Activated naive CD4-positive, alpha-beta T cell treated with anti-CD3 and anti-CD28 coated beads, Interleukin-2, amount 10 ng/mL, durations not matched to agents 7 days and 5 days (primary cell): ENCODE measurements around the gene RARRES1.

Experiments
- CTCF ChIA-PET: fragments of 350-600 bp; sonication (Branson Sonifier 250); formaldehyde crosslinking; loops from one replicate; lab custom pipeline; 2021; ENCODE audit warnings: antibody characterized with exemption; lab: Charles Lee
- DNase-seq: peaks from one replicate; pipeline ENCODE4 v3.0.0-alpha.2; 2020
- H3K27ac Mint-ChIP-seq: one replicate; pipeline ENCODE4 v1.8.0; 2021; ENCODE audit warnings: mild to moderate bottlenecking, moderate library complexity, mixed read lengths
- H3K27me3 Mint-ChIP-seq: one replicate; pipeline ENCODE4 v1.8.0; 2021; ENCODE audit warnings: mild to moderate bottlenecking, mixed read lengths
- H3K36me3 Mint-ChIP-seq: one replicate; pipeline ENCODE4 v1.8.0; 2021; ENCODE audit warnings: mixed read lengths
- H3K4me1 Mint-ChIP-seq: one replicate; pipeline ENCODE4 v1.8.0; 2021; ENCODE audit warnings: mixed read lengths
- H3K4me3 Mint-ChIP-seq: one replicate; pipeline ENCODE4 v1.8.0; 2021; ENCODE audit warnings: mild to moderate bottlenecking, moderate library complexity, mixed read lengths
- H3K9me3 Mint-ChIP-seq: one replicate; pipeline ENCODE4 v1.8.0; 2021; ENCODE audit warnings: mixed read lengths

RARRES1 gene

GRCh38 chr3:158749526-158749925 lies 17.3 kb upstream of the RARRES1 start:
- CTCF ChIA-PET, result no interaction called here
- H3K9me3 Mint-ChIP-seq, result no peaks in the 10 kb centered on the region
- H3K4me1 Mint-ChIP-seq, result no peaks in the 10 kb centered on the region
- no peaks in the 10 kb centered on the region for H3K27me3 Mint-ChIP-seq
- no peak overlapping the region for H3K4me3 Mint-ChIP-seq
- H3K36me3 Mint-ChIP-seq, result no peaks in the 10 kb centered on the region
- no peak for DNase-seq
- no peak overlapping the region for H3K27ac Mint-ChIP-seq

DNA sequence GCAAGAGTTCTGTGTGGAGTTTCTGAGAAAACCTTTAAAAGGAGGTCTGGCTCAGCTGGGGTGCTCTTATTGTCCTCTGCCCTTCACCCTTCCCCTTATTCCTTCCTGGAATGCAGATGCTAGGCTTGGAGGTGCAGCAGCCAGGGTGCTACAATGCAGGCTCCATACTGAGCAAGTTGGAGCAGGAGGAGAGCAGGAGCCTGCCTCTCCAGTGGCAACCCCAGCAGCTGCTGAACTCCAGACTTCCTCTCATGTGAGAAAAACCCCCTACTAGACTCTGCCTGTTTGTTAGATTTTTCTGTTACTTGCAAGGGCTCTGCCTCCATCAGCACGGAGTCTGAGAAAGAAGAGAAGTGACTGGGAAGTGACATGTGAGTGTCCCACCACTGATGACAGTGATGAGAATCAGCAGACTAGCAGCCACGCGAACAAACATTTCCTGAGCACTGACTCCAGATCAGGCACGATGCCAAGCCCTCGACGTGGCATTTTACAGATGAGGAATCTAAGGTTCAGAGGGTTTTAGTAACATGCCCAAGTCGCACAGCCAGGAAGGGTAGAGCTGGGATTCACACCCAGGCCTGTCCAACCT lies 16.1 kb upstream of the RARRES1 start:
- DNase-seq, result no peak
- Mint-ChIP-seq H3K4me3 (no peak overlapping the region), H3K27me3 (no peaks in the 10 kb centered on the region), H3K36me3 (no peaks in the 10 kb centered on the region), H3K4me1 (no peaks in the 10 kb centered on the region), H3K9me3 (no peaks in the 10 kb centered on the region), H3K27ac (no peak overlapping the region)
- CTCF ChIA-PET, result interaction anchor here (1.9 kb wide), 1 partner anchor 21 kb away, joined by 5 read pairs; no protein-coding TSS in a partner anchor

DNA sequence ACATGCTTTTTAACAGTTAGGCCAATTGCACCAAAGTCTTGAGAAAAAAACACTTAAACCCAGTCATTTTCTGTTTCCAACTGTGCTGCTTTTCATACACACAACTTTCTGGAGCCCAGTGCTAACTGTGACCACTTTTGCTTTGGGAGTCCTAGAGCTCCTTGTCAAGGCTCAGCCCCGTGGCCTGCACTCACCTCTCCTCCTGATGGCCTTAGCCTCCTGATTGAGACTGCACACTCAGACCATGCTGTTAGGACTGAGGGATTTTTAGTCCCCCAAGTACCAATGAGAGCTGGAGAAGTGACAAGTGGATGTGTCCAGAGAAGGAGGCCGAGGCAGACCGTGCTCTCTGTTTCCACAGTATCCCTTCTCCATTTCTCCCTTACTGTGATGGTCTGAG lies 15.2 kb upstream of the RARRES1 start:
- Mint-ChIP-seq H3K4me1 (peaks cover 7% of the 10 kb centered on the region), H3K27ac (no peak overlapping the region), H3K4me3 (no peak overlapping the region), H3K27me3 (no peaks in the 10 kb centered on the region), H3K36me3 (no peaks in the 10 kb centered on the region), H3K9me3 (no peaks in the 10 kb centered on the region)
- no peak for DNase-seq
- CTCF ChIA-PET, result interaction anchor here (1.9 kb wide), 1 partner anchor 20 kb away, joined by 5 read pairs; no protein-coding TSS in a partner anchor

DNA sequence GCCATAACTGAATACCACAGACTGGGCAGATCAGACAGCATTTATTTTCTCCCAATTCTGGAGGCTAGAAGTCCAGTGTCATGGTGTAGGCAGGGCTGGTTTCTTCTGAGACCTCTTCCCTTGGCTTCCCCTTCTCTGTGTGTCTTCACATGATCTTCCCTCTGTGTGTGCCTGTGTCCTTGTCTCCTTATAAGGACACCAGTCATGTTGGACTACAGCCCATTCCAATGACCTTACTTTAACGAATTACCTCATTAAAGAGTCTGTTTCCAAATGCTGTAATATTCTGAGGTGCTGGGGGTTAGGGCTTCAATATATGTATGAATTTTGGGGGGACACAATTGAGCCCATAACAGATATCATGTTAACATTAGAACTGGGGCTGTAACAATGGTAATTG lies 13.3 kb upstream of the RARRES1 start:
- Mint-ChIP-seq H3K27ac (no peak overlapping the region), H3K9me3 (no peaks in the 10 kb centered on the region), H3K4me1 (peaks cover 14% of the 10 kb centered on the region), H3K27me3 (no peaks in the 10 kb centered on the region), H3K36me3 (no peaks in the 10 kb centered on the region), H3K4me3 (no peak overlapping the region)
- no peak for DNase-seq
- CTCF ChIA-PET, result interaction anchor here (2.5 kb wide), 1 partner anchor 18 kb away, joined by 7 read pairs; no protein-coding TSS in a partner anchor

DNA sequence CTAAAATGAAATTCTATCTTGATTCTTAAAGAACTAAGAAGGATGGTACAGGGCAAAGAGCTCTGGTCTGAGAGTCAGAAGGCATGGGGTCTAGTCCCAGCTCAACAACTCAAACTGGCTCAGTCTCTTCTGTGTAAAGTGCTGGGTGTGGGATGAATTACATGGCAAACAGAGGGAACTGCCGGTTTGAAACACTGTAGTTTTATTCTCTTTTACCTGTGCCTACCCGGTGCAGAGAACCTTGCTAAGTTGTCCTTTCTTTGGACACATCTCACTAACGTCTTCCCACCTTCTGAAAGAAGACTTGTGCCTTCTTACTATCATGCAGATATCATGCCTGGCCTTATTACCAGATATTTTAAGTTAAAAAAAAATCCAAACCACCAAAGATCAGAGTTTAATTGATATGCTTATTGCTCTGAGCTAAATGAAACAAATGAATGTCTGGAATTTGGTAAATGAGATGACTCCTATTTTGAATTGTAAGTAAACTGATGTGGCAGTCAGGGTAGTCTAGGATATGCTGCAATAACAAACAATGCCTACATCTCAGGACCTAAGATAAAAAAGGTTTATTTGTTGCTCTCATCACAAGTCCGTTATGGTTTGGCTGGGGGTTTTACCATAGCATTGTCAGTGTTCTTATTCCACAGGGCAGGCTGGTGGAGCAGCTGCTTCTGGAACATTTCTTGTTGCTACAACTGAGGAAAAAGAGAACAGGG lies 12.5 kb upstream of the RARRES1 start:
- CTCF ChIA-PET, result interaction anchor here (2.5 kb wide), 1 partner anchor 17 kb away, joined by 7 read pairs; no protein-coding TSS in a partner anchor
- Mint-ChIP-seq H3K36me3 (no peaks in the 10 kb centered on the region), H3K27me3 (no peaks in the 10 kb centered on the region), H3K4me1 (peaks cover 14% of the 10 kb centered on the region), H3K9me3 (no peaks in the 10 kb centered on the region), H3K27ac (no peak overlapping the region), H3K4me3 (no peak overlapping the region)
- no peak for DNase-seq

DNA sequence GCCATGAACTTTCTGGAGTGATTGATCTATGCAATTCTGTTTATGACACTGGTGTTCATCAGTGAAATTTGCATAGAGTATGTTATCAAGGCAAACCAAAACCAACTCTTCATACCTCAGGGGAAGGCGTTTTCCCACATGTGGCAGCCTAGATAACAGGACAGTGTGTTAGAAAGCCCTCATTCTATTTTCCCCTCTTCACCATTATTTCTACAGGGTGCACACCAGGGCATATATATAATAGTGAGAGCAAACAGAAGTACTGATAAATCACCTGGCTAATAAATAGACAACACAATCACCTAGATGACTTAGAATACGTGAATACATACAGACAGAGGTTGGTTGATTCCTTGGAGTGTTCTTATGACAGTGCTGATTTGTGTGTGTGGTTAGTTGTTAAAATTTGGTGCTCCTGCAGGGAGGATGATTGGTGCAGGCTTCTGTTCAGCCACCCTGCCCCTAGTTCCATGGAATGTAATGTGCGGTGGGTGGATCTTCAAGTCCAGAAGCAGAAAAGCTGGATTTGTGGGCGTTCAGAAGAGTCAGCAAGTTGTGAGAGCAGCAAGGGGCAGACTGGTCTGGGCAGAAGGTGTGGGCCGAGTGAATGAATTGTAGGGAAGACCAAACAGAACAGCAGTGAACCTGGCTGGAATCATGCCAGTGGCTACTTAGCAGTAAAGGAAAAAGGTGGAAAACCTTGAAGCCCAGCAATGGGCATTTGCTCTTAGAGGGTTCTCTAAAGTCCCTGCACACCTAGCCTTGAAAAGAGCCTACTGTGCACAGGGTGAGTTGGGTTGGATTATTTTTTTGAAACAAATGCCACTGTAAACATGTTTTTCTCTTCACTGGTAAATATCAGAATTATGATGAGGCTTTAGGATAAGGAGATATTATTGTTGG lies 11.7 kb upstream of the RARRES1 start:
- Mint-ChIP-seq H3K4me3 (no peak overlapping the region), H3K9me3 (no peaks in the 10 kb centered on the region), H3K27ac (no peak overlapping the region), H3K27me3 (no peaks in the 10 kb centered on the region), H3K36me3 (no peaks in the 10 kb centered on the region), H3K4me1 (peaks cover 14% of the 10 kb centered on the region)
- CTCF ChIA-PET, result interaction anchor here (1.2 to 3.2 kb wide), 3 partner anchors 16 to 103 kb away, joined by 3 to 8 read pairs (median 7); no protein-coding TSS in a partner anchor
- no peak for DNase-seq

- H3K36me3 Mint-ChIP-seq, result no peaks in the 10 kb centered on the region
- H3K9me3 Mint-ChIP-seq, result no peaks in the 10 kb centered on the region
- H3K4me1 Mint-ChIP-seq, result peaks cover 14% of the 10 kb centered on the region
- CTCF ChIA-PET, result interaction anchor here (1.2 to 3.2 kb wide), 2 partner anchors 16 to 104 kb away, joined by 3 to 8 read pairs; no protein-coding TSS in a partner anchor
- no peaks in the 10 kb centered on the region for H3K27me3 Mint-ChIP-seq
- DNase-seq, result no peak
- H3K4me3 Mint-ChIP-seq, result no peak overlapping the region
- H3K27ac Mint-ChIP-seq, result no peak overlapping the region
These were observed 10.8 kb upstream of the RARRES1 start for GRCh38 chr3:158742871-158743663.

- no peak overlapping the region for H3K27ac Mint-ChIP-seq
- CTCF ChIA-PET, result no interaction called here
- H3K27me3 Mint-ChIP-seq, result no peaks in the 10 kb centered on the region
These were observed 7.4 kb upstream of the RARRES1 start for GRCh38 chr3:158739661-158740060.

GRCh38 chr3:158739078-158739477 lies 6.8 kb upstream of the RARRES1 start:
- Mint-ChIP-seq H3K27ac (no peak overlapping the region), H3K36me3 (no peaks in the 10 kb centered on the region), H3K9me3 (peaks cover 7% of the 10 kb centered on the region), H3K27me3 (no peaks in the 10 kb centered on the region), H3K4me1 (peaks cover 14% of the 10 kb centered on the region), H3K4me3 (no peak overlapping the region)
- no peak for DNase-seq
- CTCF ChIA-PET, result interaction anchor here (1.1 kb wide), 1 partner anchor 11 kb away, joined by 4 read pairs; no protein-coding TSS in a partner anchor

More at GRCh38 chr3:158739661-158740060, 7.4 kb upstream of the RARRES1 start:
- Mint-ChIP-seq H3K4me1 (peaks cover 14% of the 10 kb centered on the region), H3K9me3 (peaks cover 7% of the 10 kb centered on the region), H3K4me3 (no peak overlapping the region), H3K36me3 (no peaks in the 10 kb centered on the region)
- DNase-seq, result no peak

- Mint-ChIP-seq H3K27me3 (no peaks in the 10 kb centered on the region), H3K4me3 (no peak overlapping the region), H3K4me1 (peaks cover 14% of the 10 kb centered on the region), H3K27ac (no peak overlapping the region), H3K9me3 (peaks cover 7% of the 10 kb centered on the region), H3K36me3 (no peaks in the 10 kb centered on the region)
- CTCF ChIA-PET, result interaction anchor here (1.1 kb wide), 1 partner anchor 11 kb away, joined by 4 read pairs; no protein-coding TSS in a partner anchor
- no peak for DNase-seq
These were observed 6.4 kb upstream of the RARRES1 start for GRCh38 chr3:158738653-158739052.

GRCh38 chr3:158737976-158738615 lies 5.8 kb upstream of the RARRES1 start:
- CTCF ChIA-PET, result interaction anchor here (1.1 kb wide), 1 partner anchor 10 kb away, joined by 4 read pairs; no protein-coding TSS in a partner anchor
- no peak for DNase-seq
- Mint-ChIP-seq H3K4me3 (no peak overlapping the region), H3K36me3 (no peaks in the 10 kb centered on the region), H3K27ac (no peak overlapping the region), H3K27me3 (peaks cover 2% of the 10 kb centered on the region), H3K4me1 (peaks cover 14% of the 10 kb centered on the region), H3K9me3 (peaks cover 7% of the 10 kb centered on the region)

- no peak overlapping the region for H3K27ac Mint-ChIP-seq
- peaks cover 7% of the 10 kb centered on the region for H3K9me3 Mint-ChIP-seq
- CTCF ChIA-PET, result no interaction called here
- DNase-seq, result no peak
- H3K4me1 Mint-ChIP-seq, result peaks cover 7% of the 10 kb centered on the region
- H3K4me3 Mint-ChIP-seq, result no peak overlapping the region
- H3K27me3 Mint-ChIP-seq, result peaks cover 8% of the 10 kb centered on the region
- no peaks in the 10 kb centered on the region for H3K36me3 Mint-ChIP-seq
These were observed 5.2 kb upstream of the RARRES1 start for GRCh38 chr3:158737410-158737809.
